ENCODE data around the gene FLNB.

The FLNB gene

GRCh38 chr3:58206406-58207011 lies 198.3 kb downstream of the FLNB start:
- no peak for DNase-seq (ENCODE audit: low read depth)

DNA sequence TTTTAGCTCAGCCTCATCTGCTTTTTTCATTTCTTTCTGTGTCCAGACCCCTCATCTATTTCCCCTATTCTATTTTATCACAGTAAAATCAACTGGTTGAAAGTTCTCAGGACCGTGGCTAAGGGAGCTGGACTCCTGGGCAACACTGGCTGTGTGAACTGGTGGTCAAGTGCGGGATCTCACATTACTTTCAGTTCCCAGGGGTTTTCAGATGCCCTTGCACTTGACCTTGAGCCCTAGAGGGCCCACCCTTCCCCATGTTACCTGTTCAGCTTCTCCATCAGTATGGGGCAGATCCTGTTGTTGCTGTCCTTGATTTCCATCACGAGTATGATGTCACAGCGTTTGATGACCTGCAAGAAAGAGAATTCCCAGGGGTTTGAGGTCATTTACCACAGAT lies 199.7 kb downstream of the FLNB start:
- no peak for DNase-seq (ENCODE audit: low read depth)

DNA sequence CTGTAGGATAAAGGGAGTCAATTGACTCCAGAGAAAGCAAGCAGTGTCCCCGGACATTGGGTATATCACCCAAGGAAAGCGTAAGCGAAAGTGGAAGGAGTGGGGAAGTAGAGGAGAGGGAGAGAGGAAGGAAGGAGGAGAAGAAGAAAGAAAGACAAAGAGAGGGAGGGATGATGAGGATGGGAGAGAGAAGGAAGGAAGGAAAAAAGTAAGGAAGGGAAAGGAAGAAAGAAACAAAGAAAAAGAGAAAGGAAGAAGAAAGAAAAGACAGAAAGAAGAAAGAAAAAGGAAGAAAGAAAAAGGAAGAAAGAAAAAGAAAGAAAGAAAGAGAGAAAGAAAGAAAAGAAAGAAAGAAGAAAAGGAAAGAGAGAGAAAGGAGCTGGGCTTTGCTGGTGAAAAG lies 201.7 kb downstream of the FLNB start:
- no peak for DNase-seq (ENCODE audit: low read depth)

- no peak for DNase-seq (ENCODE audit: low read depth)
These were observed 202.7 kb downstream of the FLNB start, which contains the start of gene DNASE1L3 for GRCh38 chr3:58210761-58211460. Gene DNASE1L3, minus strand, starts transcription at chr3:58210972. Its CDS starts 66 bp downstream, at chr3:58210906.

DNA sequence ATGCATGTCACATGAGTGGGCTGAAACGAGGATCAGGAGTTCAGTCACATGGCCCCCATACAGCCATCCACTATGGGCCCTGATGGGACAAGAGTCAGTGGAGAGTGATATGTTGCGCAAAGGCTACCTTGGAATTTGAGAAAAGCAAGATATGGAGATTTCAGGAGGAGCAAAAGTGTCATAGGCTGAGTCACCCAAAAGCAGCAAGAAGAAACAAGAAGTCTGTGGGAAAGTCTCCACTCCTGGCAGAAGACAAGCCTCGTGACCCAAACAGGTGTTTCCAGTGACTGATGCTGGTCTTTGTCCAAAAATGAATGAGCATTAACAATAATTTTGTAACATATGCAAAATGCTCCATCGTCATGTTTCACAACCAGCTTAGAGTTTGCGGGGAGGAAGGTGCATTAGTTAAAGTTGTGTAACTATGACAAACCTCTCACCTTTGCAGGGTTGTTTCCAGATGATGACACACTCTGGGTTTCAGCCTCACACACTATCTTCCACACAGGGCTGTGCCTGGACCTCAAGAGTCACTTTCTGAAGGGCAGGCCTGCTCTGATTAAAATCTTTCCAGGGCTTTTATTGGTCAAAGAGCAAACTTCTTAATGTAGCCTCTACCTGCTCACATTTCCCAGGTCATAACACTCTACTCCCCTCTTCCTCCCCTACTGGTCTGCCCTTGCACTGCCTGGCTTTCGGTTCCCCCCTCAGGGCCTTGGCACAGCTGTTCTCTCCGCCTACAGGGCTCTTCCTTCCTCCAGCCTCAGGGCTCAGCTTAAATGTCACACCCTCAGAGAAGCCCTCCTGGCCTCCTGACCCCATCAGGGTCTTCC lies 206.5 kb downstream of the FLNB start:
- no peak for DNase-seq (ENCODE audit: low read depth)

DNA sequence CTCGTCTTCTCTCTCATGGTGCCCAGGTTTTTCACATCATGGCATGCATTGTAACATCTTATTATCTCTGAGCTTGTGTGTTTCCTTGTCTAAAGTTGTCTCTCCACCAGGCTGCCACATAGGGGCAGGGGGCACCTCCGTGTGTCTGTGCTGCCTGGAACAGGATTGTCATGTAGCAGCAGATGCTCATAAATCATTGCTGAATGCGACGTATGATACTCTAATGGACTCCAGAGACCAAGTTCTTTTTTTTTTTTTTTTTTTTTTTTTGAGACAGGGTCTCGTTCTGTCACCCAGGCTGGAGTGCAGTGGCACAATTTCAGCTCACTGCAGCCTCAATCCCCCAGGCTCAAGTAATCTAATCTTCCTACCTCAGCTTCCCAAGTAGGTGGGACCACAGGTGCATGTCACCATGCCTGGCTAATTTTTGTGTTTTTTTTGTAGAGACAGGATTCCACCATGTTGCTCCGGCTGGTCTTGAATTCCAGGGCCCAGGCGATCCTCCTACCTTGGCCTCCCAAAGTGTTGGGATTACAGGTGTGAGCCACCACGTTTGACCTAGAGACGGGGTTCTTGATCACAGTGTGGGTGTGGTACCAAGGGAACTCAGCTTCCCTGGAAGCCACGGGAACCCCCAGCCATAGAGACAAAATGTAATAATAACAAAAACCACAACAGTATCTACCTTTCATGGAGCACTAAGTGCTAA lies 207.2 kb downstream of the FLNB start:
- DNase-seq (ENCODE audit: low read depth): no peak

GRCh38 chr3:58216496-58217195 lies 208.4 kb downstream of the FLNB start:
- no peak for DNase-seq (ENCODE audit: low read depth)

DNA sequence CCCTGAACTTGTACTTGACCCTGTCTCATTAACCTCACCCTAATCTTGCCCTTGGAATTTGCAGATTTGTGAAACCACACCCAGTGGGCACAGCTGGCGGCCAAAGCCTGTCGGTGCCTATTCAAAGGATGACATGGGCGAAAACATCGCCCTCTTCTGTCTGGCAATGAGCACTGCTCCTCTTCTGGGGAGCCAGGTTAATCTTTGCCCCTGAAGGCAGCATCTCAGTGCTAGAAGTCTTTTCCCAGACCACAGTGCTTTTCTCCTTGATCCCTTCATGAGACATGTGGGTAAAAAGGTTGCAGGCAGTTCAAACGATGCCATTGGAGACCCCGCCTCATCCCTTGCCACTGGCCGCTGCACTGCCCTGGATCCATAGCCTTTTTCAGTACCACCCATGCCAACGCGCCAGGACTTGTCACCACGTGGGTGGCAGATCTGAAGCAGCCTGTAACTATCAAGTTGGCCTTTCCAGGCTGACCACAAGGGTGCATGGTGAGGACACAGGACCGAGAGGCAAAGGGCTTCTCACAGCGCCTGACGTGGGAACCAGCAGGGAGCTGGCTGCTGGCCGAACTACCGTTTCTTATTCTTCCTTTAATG lies 209.1 kb downstream of the FLNB start:
- DNase-seq (ENCODE audit: low read depth): peak; percentile 34

GRCh38 chr3:58218904-58219303 lies 210.7 kb downstream of the FLNB start:
- DNase-seq (ENCODE audit: low read depth): no peak

Data from fibroblast of the conjunctiva (primary cell).